Muscle layer of duodenum (tissue), 2 donors: ENCODE results near the gene FZD2.

Experiments
- H3K27ac ChIP-seq: one replicate; pipeline ENCODE4 v1.7.0; 2013; ENCODE audit warnings: mild to moderate bottlenecking, low read length
- H3K27me3 ChIP-seq: one replicate; pipeline ENCODE4 v1.7.0; 2013; ENCODE audit warnings: low read depth, mild to moderate bottlenecking, control low read depth, low read length
- H3K36me3 ChIP-seq, 2 donors: one replicate each; pipeline ENCODE4 v1.7.0; 2013; ENCODE audit warnings: low read length in 2 of 2, control low read depth in 1 of 2, mild to moderate bottlenecking in 1 of 2; ENCODE audit not compliant: insufficient read depth in 2 of 2, control insufficient read depth in 1 of 2
- H3K4me1 ChIP-seq, 2 donors: one replicate each; pipeline ENCODE4 v1.7.0; 2013; ENCODE audit warnings: low read length in 2 of 2, mild to moderate bottlenecking in 2 of 2, control low read depth in 1 of 2, moderate library complexity in 1 of 2; ENCODE audit not compliant: insufficient read depth in 2 of 2, control insufficient read depth in 1 of 2
- H3K4me3 ChIP-seq, 2 donors: one replicate each; pipeline ENCODE4 v1.7.0; 2013; ENCODE audit warnings: low read length in 2 of 2, low read depth in 1 of 2, mild to moderate bottlenecking in 1 of 2
- H3K9me3 ChIP-seq, 2 donors: one replicate each; pipeline ENCODE4 v1.7.0; 2013; ENCODE audit warnings: low read length in 2 of 2, control low read depth in 1 of 2, mild to moderate bottlenecking in 1 of 2; ENCODE audit not compliant: control insufficient read depth in 1 of 2
- donor health status: healthy.

Gene FZD2

DNA sequence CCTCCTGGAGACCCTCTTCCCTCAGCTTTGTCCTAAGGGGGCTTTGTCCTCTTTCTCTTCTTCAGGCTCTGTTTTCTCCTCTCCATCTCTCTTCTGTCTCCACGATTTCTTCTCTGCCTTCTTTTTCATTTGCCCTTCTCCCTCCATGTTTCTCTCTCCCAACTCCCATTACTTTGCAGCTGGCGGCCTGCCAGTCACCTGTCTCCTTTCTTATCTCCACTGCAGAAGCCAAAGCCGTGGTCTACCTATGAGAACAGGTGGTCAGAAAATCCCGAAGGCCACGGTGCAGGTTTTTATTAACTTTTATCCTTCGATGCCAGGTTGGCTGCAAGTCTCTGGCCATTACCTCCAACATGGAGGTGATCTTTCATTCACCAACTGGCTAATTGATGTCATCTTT is 45.1 kb downstream of the FZD2 start:
- no peaks in the 10 kb centered on the region for H3K36me3 ChIP-seq
- H3K4me3 ChIP-seq = no peak overlapping the region
- H3K4me1 ChIP-seq = no peaks in the 10 kb centered on the region
- H3K27me3 ChIP-seq = no peaks in the 10 kb centered on the region
- H3K27ac ChIP-seq = no peak overlapping the region
- no peaks in the 10 kb centered on the region for H3K9me3 ChIP-seq

GRCh38 chr17:44602970-44603369 is 45.7 kb downstream of the FZD2 start:
- Histone ChIP-seq H3K9me3 (no peaks in the 10 kb centered on the region), H3K27me3 (no peaks in the 10 kb centered on the region), H3K36me3 (no peaks in the 10 kb centered on the region), H3K4me3 (no peak overlapping the region), H3K4me1 (peaks cover 0 to under 1% of the 10 kb centered on the region in 2 donors), H3K27ac (no peak overlapping the region)

GRCh38 chr17:44604116-44604761 is 47.0 kb downstream of the FZD2 start:
- H3K27ac ChIP-seq = no peak overlapping the region
- H3K27me3 ChIP-seq = no peaks in the 10 kb centered on the region
- no peaks in the 10 kb centered on the region for H3K36me3 ChIP-seq
- H3K9me3 ChIP-seq = no peaks in the 10 kb centered on the region
- H3K4me1 ChIP-seq = peaks cover 0 to 6% of the 10 kb centered on the region in 2 donors
- H3K4me3 ChIP-seq = no peak overlapping the region

DNA sequence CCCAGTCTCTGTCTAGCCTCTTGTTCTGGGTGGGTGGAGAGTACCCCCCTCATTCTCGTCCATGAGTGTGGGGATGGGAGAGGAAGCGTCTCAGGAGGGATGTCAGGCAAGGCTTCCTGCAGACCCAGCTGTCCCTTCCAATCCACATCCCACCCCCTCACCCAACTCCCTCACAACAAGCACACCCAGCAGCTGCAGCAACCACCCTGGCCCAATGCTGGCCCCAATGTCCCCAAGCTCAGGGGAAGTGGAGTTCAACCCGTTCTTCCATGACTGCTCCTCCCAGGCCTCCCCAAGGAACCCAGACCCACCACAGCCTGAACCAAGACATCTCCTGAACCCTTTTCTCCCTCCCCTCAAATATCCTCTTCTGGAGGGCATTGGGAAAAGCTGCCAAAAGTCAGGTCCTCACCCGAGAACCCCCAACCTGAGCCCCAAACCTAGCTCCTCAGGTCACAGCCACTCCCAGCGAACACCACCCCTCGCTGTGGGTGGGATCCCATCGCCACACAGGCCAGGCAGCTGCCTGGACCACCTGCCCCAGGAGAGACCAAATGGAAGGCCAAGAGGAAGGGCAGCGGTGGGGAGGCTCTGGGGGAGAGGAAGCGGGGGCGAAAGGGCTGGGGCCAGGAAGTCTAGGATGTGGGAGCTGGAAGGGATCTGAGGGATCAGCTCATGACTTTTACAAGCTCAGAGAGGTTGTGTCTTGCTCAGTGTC is 47.6 kb downstream of the FZD2 start:
- H3K4me1 ChIP-seq = peaks cover 0 to 6% of the 10 kb centered on the region in 2 donors
- H3K27me3 ChIP-seq = no peaks in the 10 kb centered on the region
- no peak overlapping the region for H3K4me3 ChIP-seq
- H3K36me3 ChIP-seq = no peaks in the 10 kb centered on the region
- H3K9me3 ChIP-seq = no peaks in the 10 kb centered on the region
- no peak overlapping the region for H3K27ac ChIP-seq

- H3K36me3 ChIP-seq = no peaks in the 10 kb centered on the region
- no peak overlapping the region for H3K27ac ChIP-seq
- peaks cover 0 to 6% of the 10 kb centered on the region in 2 donors for H3K4me1 ChIP-seq
- no peak overlapping the region for H3K4me3 ChIP-seq
- H3K27me3 ChIP-seq = no peaks in the 10 kb centered on the region
- no peaks in the 10 kb centered on the region for H3K9me3 ChIP-seq
Observed at GRCh38 chr17:44606658-44607057, 49.4 kb downstream of the FZD2 start.

DNA sequence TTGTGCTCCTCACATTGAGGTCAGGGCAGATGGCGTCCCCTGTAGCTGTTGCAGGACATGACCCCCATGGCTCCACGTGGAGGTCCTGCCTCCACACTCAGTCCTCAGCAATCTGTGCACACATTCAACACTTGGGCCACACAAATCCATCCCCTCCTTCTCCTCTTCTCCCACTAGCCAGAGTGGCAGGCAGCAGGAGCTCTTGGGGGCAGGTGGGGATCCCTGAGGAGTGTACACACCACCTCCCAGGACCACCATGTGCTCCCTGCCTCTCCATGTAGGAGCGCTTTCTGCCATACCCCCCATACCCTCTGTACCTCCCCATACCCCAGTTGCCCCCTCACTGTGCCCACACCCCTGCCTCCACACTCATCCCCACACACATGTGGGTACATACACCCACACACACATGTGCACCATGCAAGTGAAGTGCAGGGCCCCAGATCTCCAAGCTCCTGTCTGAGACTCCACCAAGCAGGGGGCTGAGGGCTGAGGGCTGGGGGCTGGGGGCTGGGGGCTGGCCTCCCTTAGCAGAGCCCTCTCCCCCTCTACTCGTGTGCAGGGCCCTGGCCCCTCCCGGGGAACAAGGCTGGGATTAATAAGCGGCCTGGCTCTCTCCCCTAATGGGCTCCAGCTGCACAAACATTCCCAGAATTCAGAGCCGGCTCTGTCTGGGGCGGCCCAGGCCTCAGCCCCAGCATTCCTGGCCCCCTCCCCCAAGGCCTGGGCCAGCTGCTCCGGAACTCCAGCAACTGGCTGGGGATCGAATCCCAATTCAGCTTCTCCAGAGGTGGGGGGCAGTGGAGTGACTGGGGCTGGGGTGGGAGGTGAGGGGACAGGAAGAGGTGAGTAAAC is 50.8 kb downstream of the FZD2 start:
- Histone ChIP-seq H3K27ac (no peak overlapping the region), H3K36me3 (no peaks in the 10 kb centered on the region), H3K27me3 (no peaks in the 10 kb centered on the region), H3K4me3 (no peak overlapping the region), H3K4me1 (peaks cover 0 to 6% of the 10 kb centered on the region in 2 donors), H3K9me3 (no peaks in the 10 kb centered on the region)

DNA sequence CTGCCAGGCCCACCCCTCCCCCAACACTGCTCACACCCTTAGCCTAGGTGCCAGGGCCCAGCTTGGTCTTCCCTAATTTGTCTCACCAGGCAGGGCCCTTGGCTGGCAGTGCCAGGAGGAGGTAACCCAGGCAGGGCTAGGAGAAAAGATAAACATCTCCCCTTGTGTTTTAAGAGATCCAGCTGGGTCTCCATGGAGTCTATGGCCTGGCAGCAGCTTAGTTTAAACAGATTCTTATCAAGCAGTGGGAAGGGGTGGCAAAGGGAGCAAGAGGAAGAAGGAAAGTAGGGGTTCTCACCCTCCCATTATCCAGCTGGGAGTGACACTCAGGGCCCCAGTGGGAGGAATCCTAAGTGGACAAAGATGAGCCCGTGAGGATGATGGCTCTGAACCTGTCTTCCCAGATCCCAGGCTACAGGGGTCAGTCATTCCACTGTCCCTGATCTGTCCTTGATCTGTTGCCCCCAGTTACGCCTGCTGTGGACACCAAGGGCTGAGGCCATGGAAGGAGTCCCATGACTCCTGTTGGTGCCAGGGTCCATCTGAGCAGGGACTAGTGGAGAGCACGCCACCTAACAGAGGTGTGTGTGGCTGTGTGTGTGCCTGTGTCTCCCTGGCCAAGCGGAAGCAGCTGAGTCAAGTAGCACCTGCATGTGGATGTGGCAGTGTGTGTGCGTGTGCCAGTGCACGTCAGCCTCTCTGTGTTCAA is 51.6 kb downstream of the FZD2 start:
- no peak overlapping the region for H3K4me3 ChIP-seq
- H3K9me3 ChIP-seq = no peaks in the 10 kb centered on the region
- no peak overlapping the region for H3K27ac ChIP-seq
- H3K4me1 ChIP-seq = peaks cover 0 to 6% of the 10 kb centered on the region in 2 donors
- H3K36me3 ChIP-seq = no peaks in the 10 kb centered on the region
- no peaks in the 10 kb centered on the region for H3K27me3 ChIP-seq

DNA sequence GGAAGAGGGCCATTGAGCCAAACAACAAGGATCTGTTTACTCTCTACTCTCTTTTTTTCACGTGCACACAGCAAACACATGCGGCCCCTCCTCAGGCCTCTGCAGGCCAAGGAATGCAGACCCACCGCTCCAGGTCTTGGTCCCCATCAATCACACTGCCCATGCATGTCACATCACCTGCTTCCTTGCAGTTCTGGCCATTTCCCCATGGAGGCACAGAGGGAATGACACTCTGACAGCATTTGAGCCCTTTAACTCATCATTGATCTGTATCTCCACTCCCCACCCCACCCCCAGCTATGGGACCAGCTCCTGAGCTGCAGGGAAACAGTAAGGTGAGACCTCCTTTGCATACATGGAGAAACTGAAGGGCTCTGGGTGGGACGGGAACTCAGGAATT is 53.0 kb downstream of the FZD2 start:
- no peaks in the 10 kb centered on the region for H3K27me3 ChIP-seq
- H3K4me1 ChIP-seq = peaks cover 0 to 6% of the 10 kb centered on the region in 2 donors
- no peak overlapping the region for H3K27ac ChIP-seq
- no peaks in the 10 kb centered on the region for H3K9me3 ChIP-seq
- H3K4me3 ChIP-seq = no peak overlapping the region
- no peaks in the 10 kb centered on the region for H3K36me3 ChIP-seq
